K562 (cell line): ENCODE measurements around the gene TRIP10. TPM values are rescaled to one million over a fixed set of nuclear protein-coding genes. Genes with fewer than 3 reads are reported as not detected.

Experiments
- GTF2E2 ChIP-seq: fragments of 200-800 bp; sonication (Bioruptor generic); IDR thresholded peaks from 2 replicates; pipeline ENCODE4 v1.6.1; 2016; ENCODE audit warnings: missing genetic modification characterization, missing compliant biosample characterization
- HDAC8 ChIP-seq: fragments of 450-650 bp; IDR thresholded peaks from 2 replicates; pipeline ENCODE4 v1.6.1; 2016; ENCODE audit warnings: mild to moderate bottlenecking, missing genetic modification characterization, moderate library complexity, missing compliant biosample characterization
- HEY1 ChIP-seq: fragments of 250-450 bp; sonication (Bioruptor Pico); IDR thresholded peaks from 2 replicates; pipeline ENCODE4 v1.5.0; 2020; ENCODE audit warnings: mild to moderate bottlenecking, moderate library complexity, borderline replicate concordance
- HMG20A ChIP-seq: fragments of 450-650 bp; formaldehyde crosslinking; conservative IDR thresholded peaks from 2 replicates; pipeline ENCODE4 v1.4.0; 2020; ENCODE audit warnings: mild to moderate bottlenecking, mixed read lengths
- MEF2D ChIP-seq: conservative IDR thresholded peaks from 2 replicates; pipeline ENCODE4 v1.6.1; 2016; ENCODE audit warnings: low read depth, missing genetic modification characterization, missing compliant biosample characterization
- NCOA6 ChIP-seq: fragments of 450-650 bp; IDR thresholded peaks from 2 replicates; pipeline ENCODE4 v1.6.1; 2017; ENCODE audit warnings: mild to moderate bottlenecking
- NR2C2 ChIP-seq, 2 experiments: fragments of 200-800 bp in 1 of 2; sonication (Bioruptor generic) in 1 of 2; sonication (generic) in 1 of 2; formaldehyde crosslinking in 1 of 2; IDR thresholded peaks; 2 replicates each; pipeline versions ENCODE4 v1.6.1 to v1.8.0; 2016 to 2022; ENCODE audit warnings: mild to moderate bottlenecking in 1 of 2, missing compliant biosample characterization in 1 of 2, missing genetic modification characterization in 1 of 2, missing genetic modification reagents in 1 of 2
- PATZ1 ChIP-seq: fragments of 250-450 bp; sonication (Bioruptor Pico); IDR thresholded peaks from 2 replicates; pipeline ENCODE4 v1.5.0; 2020; ENCODE audit warnings: mild to moderate bottlenecking, borderline replicate concordance
- RFX5 ChIP-seq: IDR thresholded peaks from 2 replicates; pipeline ENCODE4 v1.6.1; 2011; ENCODE audit warnings: low read depth, mild to moderate bottlenecking, improper control_type of control experiment, low read length
- SMC3 ChIP-seq: conservative IDR thresholded peaks from 2 replicates; pipeline ENCODE4 v1.6.1; 2011; ENCODE audit warnings: low read depth, low read length, improper control_type of control experiment; ENCODE audit not compliant: insufficient read depth
- THAP7 ChIP-seq: fragments of 250-450 bp; sonication (Bioruptor Pico); IDR thresholded peaks from 2 replicates; pipeline ENCODE4 v1.5.0; 2021
- ZBTB49 ChIP-seq: sonication (generic); formaldehyde crosslinking; IDR thresholded peaks from 2 replicates; pipeline ENCODE4 v1.8.0; 2022; ENCODE audit warnings: missing genetic modification reagents, mild to moderate bottlenecking, borderline replicate concordance
- ZBTB5 ChIP-seq: fragments of 450-650 bp; IDR thresholded peaks from 2 replicates; pipeline ENCODE4 v1.6.1; 2017; ENCODE audit warnings: antibody characterized with exemption
- ZNF324 ChIP-seq: fragments of 250-450 bp; sonication (Bioruptor Pico); IDR thresholded peaks from 2 replicates; pipeline ENCODE4 v1.4.0; 2020; ENCODE audit warnings: mild to moderate bottlenecking
- polyA plus RNA-seq, 8 experiments: library from polyadenylated mRNA; depleted of rRNA in 4 of 8; stranded (reverse) in 5 of 8; unstranded in 3 of 8; fragments of >200 nt; fragmentation: Nextera tagmentation in 2 of 8; fragmentation: Illumina TruSeq in 1 of 8; extraction: Ambion mirVana in 2 of 8; extraction: Trizol in 1 of 8; gene quantifications; 2 replicates each; pipeline versions ENCODE4 v1.2.1 to v1.2.3, GENCODE V29; 2011 to 2014; ENCODE audit warnings: inconsistent platforms in 1 of 8, missing spikeins in 1 of 8
- total RNA-seq, 7 experiments: library from RNA; depleted of rRNA in 6 of 7; stranded (reverse); fragments of >200 nt in 6 of 7; fragmentation: Illumina TruSeq in 2 of 7; extraction: Trizol in 2 of 7; gene quantifications; 2 replicates each; pipeline versions ENCODE4 v1.2.1 to v1.2.3, GENCODE V29; 2011 to 2021; ENCODE audit warnings: low replicate concordance in 1 of 7
- TF ChIP-seq, protein P1 (sequence below): fragments of 150-350 bp; IDR thresholded peaks from 2 replicates; pipeline ENCODE4 v1.6.1; 2014; ENCODE audit warnings: low read depth, mild to moderate bottlenecking, low read length, borderline replicate concordance

TRIP10 gene
- total and polyA plus RNA-seq, 9 of the 15 experiments (the other 6 are each of a cell fraction or from before 2014, with no cell fraction given) = 1.2 to 66.8 (median 36.1) TPM

GRCh38 chr19:6737873-6738786 is 1.4 kb upstream of the TRIP10 start (continued):
- TF ChIP-seq, protein P1, sequence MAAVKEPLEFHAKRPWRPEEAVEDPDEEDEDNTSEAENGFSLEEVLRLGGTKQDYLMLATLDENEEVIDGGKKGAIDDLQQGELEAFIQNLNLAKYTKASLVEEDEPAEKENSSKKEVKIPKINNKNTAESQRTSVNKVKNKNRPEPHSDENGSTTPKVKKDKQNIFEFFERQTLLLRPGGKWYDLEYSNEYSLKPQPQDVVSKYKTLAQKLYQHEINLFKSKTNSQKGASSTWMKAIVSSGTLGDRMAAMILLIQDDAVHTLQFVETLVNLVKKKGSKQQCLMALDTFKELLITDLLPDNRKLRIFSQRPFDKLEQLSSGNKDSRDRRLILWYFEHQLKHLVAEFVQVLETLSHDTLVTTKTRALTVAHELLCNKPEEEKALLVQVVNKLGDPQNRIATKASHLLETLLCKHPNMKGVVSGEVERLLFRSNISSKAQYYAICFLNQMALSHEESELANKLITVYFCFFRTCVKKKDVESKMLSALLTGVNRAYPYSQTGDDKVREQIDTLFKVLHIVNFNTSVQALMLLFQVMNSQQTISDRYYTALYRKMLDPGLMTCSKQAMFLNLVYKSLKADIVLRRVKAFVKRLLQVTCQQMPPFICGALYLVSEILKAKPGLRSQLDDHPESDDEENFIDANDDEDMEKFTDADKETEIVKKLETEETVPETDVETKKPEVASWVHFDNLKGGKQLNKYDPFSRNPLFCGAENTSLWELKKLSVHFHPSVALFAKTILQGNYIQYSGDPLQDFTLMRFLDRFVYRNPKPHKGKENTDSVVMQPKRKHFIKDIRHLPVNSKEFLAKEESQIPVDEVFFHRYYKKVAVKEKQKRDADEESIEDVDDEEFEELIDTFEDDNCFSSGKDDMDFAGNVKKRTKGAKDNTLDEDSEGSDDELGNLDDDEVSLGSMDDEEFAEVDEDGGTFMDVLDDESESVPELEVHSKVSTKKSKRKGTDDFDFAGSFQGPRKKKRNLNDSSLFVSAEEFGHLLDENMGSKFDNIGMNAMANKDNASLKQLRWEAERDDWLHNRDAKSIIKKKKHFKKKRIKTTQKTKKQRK = no peak
- TF ChIP-seq NCOA6 = no peak
- TF ChIP-seq PATZ1 (CRISPR knock-in tag) = no peak
- peak; percentile 53; the same call in 1 of the 2 replicates for TF ChIP-seq SMC3
- TF ChIP-seq THAP7 = 0 out of 2 replicates have a peak, but pooled peaks have one; percentile 56
- TF ChIP-seq HDAC8 (tag) = no peak
- 0 out of 2 replicates have a peak, but pooled peaks have one; percentile 7 for TF ChIP-seq HEY1 (CRISPR knock-in tag)
- TF ChIP-seq ZBTB5 = no peak
- TF ChIP-seq GTF2E2 (tag) = no peak
- TF ChIP-seq ZNF324 (CRISPR knock-in tag) = no peak
- no peak for TF ChIP-seq RFX5
- TF ChIP-seq HMG20A (CRISPR knock-in tag) = no peak
- TF ChIP-seq MEF2D = no peak; the same call in none of the 2 replicates
- peak; percentile 95 for TF ChIP-seq NR2C2 (CRISPR knock-in tag; IDR thresholded peaks at IDR 0.05)
- peak; percentile 99 for TF ChIP-seq NR2C2 (tag; IDR thresholded peaks at IDR 0.05)
- TF ChIP-seq ZBTB49 (CRISPR knock-in tag) = no peak
